Peyer's patch (tissue), 4 donors: ENCODE results near the gene ADGRD1.
"Not testable (repeated sequence)": the region's sequence is repeated elsewhere in the genome, so short reads cannot be mapped to it uniquely, and the experiment has no call there.

Experiments
- POLR2A ChIP-seq, 2 donors: fragments of 450-650 bp; IDR thresholded peaks; one replicate each; pipeline ENCODE4 v1.5.1; 2017; ENCODE audit warnings: antibody characterized with exemption in 2 of 2, mild to moderate bottlenecking in 2 of 2, moderate library complexity in 2 of 2
- TF ChIP-seq, protein P1 (sequence below), 6 experiments: fragments of 450-650 bp in 4 of 6; fragments of 200-600 bp in 2 of 6; sonication (generic) in 1 of 6; IDR thresholded peaks; one replicate each; pipeline ENCODE4 v1.5.1; 2017 to 2019; ENCODE audit warnings: antibody characterized with exemption in 6 of 6, mild to moderate bottlenecking in 3 of 6, moderate library complexity in 1 of 6

- TF ChIP-seq POLR2A (IDR thresholded peaks at IDR 0.05) = not testable (repeated sequence)
- TF ChIP-seq, protein P1, sequence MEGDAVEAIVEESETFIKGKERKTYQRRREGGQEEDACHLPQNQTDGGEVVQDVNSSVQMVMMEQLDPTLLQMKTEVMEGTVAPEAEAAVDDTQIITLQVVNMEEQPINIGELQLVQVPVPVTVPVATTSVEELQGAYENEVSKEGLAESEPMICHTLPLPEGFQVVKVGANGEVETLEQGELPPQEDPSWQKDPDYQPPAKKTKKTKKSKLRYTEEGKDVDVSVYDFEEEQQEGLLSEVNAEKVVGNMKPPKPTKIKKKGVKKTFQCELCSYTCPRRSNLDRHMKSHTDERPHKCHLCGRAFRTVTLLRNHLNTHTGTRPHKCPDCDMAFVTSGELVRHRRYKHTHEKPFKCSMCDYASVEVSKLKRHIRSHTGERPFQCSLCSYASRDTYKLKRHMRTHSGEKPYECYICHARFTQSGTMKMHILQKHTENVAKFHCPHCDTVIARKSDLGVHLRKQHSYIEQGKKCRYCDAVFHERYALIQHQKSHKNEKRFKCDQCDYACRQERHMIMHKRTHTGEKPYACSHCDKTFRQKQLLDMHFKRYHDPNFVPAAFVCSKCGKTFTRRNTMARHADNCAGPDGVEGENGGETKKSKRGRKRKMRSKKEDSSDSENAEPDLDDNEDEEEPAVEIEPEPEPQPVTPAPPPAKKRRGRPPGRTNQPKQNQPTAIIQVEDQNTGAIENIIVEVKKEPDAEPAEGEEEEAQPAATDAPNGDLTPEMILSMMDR (IDR thresholded peaks at IDR 0.05) = not testable (repeated sequence)
Observed at GRCh38 chr12:130995386-130995969, 41.8 kb downstream of the ADGRD1 start.
